Transverse colon (tissue), 4 donors: ENCODE data around the gene ZYG11B. TPM values are rescaled to one million over a fixed set of nuclear protein-coding genes. Genes with fewer than 3 reads are reported as not detected.

Source experiments
- DNase-seq: peaks from one replicate; pipeline ENCODE4 v3.0.0-alpha.2; 2019
- H3K27ac ChIP-seq, 4 donors: fragments of 200-600 bp; sonication (generic); 2 replicates each; pipeline ENCODE4 v1.5.1; 2016 to 2018; ENCODE audit warnings: inconsistent platforms in 4 of 4
- H3K27me3 ChIP-seq: fragments of 200-600 bp; sonication (generic); 2 replicates; pipeline ENCODE4 v1.5.1; 2017; ENCODE audit warnings: inconsistent platforms
- H3K36me3 ChIP-seq, 4 donors: fragments of 200-600 bp; sonication (generic); 2 replicates each; pipeline ENCODE4 v1.5.1; 2017 to 2019; ENCODE audit warnings: inconsistent platforms in 4 of 4
- H3K4me1 ChIP-seq, 4 donors: fragments of 200-600 bp; sonication (generic); 2 replicates each; pipeline ENCODE4 v1.5.1; 2017 to 2020; ENCODE audit warnings: inconsistent platforms in 4 of 4
- H3K4me3 ChIP-seq, 4 donors: fragments of 200-600 bp; sonication (generic); 1 replicate in 1 of 4; 2 replicates in 3 of 4; pipeline versions ENCODE4 v1.5.1 to v1.6.1; 2017 to 2019; ENCODE audit warnings: inconsistent platforms in 4 of 4
- H3K9me3 ChIP-seq, 2 donors: fragments of 200-600 bp; sonication (generic); 2 replicates each; pipeline ENCODE4 v1.5.1; 2017 to 2019; ENCODE audit warnings: inconsistent platforms in 2 of 2
- CTCF ChIP-seq, 5 experiments: fragments of 200-600 bp in 3 of 5; fragments of 450-650 bp in 2 of 5; sonication (generic) in 3 of 5; IDR thresholded peaks; 1 replicate in 2 of 5; 2 replicates in 3 of 5; pipeline ENCODE4 v1.5.1; 2016 to 2017; ENCODE audit warnings: antibody characterized with exemption in 5 of 5, inconsistent platforms in 3 of 5, mild to moderate bottlenecking in 2 of 5, moderate library complexity in 1 of 5
- EP300 ChIP-seq: sonication (generic); formaldehyde crosslinking; IDR thresholded peaks from one replicate; pipeline ENCODE4 v1.6.1; 2017; ENCODE audit warnings: antibody characterized with exemption, low read depth
- POLR2A ChIP-seq: fragments of 450-650 bp; IDR thresholded peaks from one replicate; pipeline ENCODE4 v1.6.1; 2016; ENCODE audit warnings: antibody characterized with exemption, mild to moderate bottlenecking, moderate library complexity
- POLR2AphosphoS5 ChIP-seq, 3 donors: sonication (generic); formaldehyde crosslinking; IDR thresholded peaks; one replicate each; pipeline ENCODE4 v1.6.1; 2016; ENCODE audit warnings: antibody characterized with exemption in 3 of 3
- WGBS, 2 donors: methylation state at CpG; one replicate each; pipeline ENCODE4 v1.1.5; 2018; ENCODE audit warnings: low coverage in 1 of 2; 5-methylcytosine and 5-hydroxymethylcytosine counted together
- in situ Hi-C, 4 donors: fragments of 200-750 bp; cut with MboI; loops; one replicate each; pipeline versions ENCODE4 v1.15.0 to v1.15.1; 2017; ENCODE audit warnings: low sequenced_read_pairs in 3 of 4, low pct_ligation_motif_present in 1 of 4, low pct_unique_long_range_greater_than_20kb in 1 of 4
- intact Hi-C: fragments of 100-400 bp; cut with DNase I; formaldehyde crosslinking; loops from one replicate; pipeline ENCODE4 v1.15.1; 2023; ENCODE audit warnings: low total_unique reads
- total RNA-seq, 4 donors: library from RNA; depleted of rRNA; stranded (reverse); fragments of >200 nt; gene quantifications; one replicate each; pipeline ENCODE4 v1.1.0, GENCODE V29; 2016

ZYG11B gene
- 10 to 100 TPM; 16.9 to 75.9 (median 45.2) TPM for total RNA-seq

- in situ Hi-C loops, result no loop called here
- DNase-seq, result peak; percentile 92
- Histone ChIP-seq H3K4me1 (peaks cover 9 to 26% (median 18%) of the 10 kb centered on the region in 4 donors), H3K27ac (peak within 1 kb of the TSS; percentile 88 to 98 (median 94)), H3K9me3 (no peaks in the 10 kb centered on the region), H3K36me3 (no peaks in the 10 kb centered on the region), H3K4me3 (peak within 1 kb of the TSS; percentile 79 to 97 (median 92)), H3K27me3 (no peaks in the 10 kb centered on the region)
- WGBS, 2 donors, result 0 to 2% methylated on average over 7 to 38 of the region's 59 CpGs
- intact Hi-C loops, result no loop called here
- TF ChIP-seq POLR2AphosphoS5 (IDR thresholded peaks at IDR 0.05), result peak; percentile 45 to 83 (median 66)
- TF ChIP-seq EP300, result no peak
- TF ChIP-seq POLR2A, result peak; percentile 66
Measured at GRCh38 chr1:52726265-52727113, at the start of gene ZYG11B. TSS of gene ZYG11B (plus strand) at chr1:52726453. CDS start at chr1:52726654, 201 bp downstream.

- DNase-seq, result no peak
- Histone ChIP-seq H3K4me3 (no peak overlapping the region), H3K4me1 (no peaks in the 10 kb centered on the region), H3K9me3 (no peaks in the 10 kb centered on the region), H3K27me3 (no peaks in the 10 kb centered on the region), H3K36me3 (no peaks in the 10 kb centered on the region), H3K27ac (no peak overlapping the region)
- WGBS, 2 donors, result 66 to 67% methylated on average over 4 to 6 of the region's 6 CpGs
- intact Hi-C loops, result no loop called here
- TF ChIP-seq CTCF (IDR thresholded peaks at IDR 0.05) (no peak), EP300 (no peak), POLR2A (no peak), POLR2AphosphoS5 (IDR thresholded peaks at IDR 0.05) (no peak)
- in situ Hi-C loops, result loop anchor here (25.0 kb wide), 3 partner anchors 240 to 540 kb away; partner anchors contain the start of genes ZFYVE9 (in 4 of the 4), ORC1 (in 2 of the 4) and PRPF38A (in 2 of the 4)
Measured at GRCh38 chr1:52677076-52677806, 49.0 kb upstream of the ZYG11B start.

- no peak for TF ChIP-seq EP300
- no peak for TF ChIP-seq POLR2A
- TF ChIP-seq POLR2AphosphoS5 (IDR thresholded peaks at IDR 0.05), result no peak
- TF ChIP-seq CTCF (IDR thresholded peaks at IDR 0.05), result no peak
- Histone ChIP-seq H3K9me3 (no peaks in the 10 kb centered on the region), H3K4me3 (no peak overlapping the region), H3K4me1 (no peaks in the 10 kb centered on the region), H3K36me3 (no peaks in the 10 kb centered on the region), H3K27ac (no peak overlapping the region), H3K27me3 (no peaks in the 10 kb centered on the region)
- intact Hi-C loops, result no loop called here
- 93% methylated on average over 1 of the region's 1 CpG; no CpG with 5 or more reads in 1 of the 2 donors for WGBS, 2 donors
- in situ Hi-C loops, result loop anchor here (25.0 kb wide), 3 partner anchors 242 to 542 kb away; partner anchors contain the start of genes ZFYVE9 (in 4 of the 4), ORC1 (in 2 of the 4) and PRPF38A (in 2 of the 4)
- no peak for DNase-seq
Measured at GRCh38 chr1:52679048-52679447, 47.2 kb upstream of the ZYG11B start.

GRCh38 chr1:52679498-52679897, 46.8 kb upstream of the ZYG11B start:
- WGBS, 2 donors, result 93 to 97% methylated on average over 3 to 5 of the region's 5 CpGs
- in situ Hi-C loops, result loop anchor here (25.0 kb wide), 3 partner anchors 242 to 542 kb away; partner anchors contain the start of genes ZFYVE9 (in 4 of the 4), ORC1 (in 2 of the 4) and PRPF38A (in 2 of the 4)

More at GRCh38 chr1:52679498-52679897, 46.8 kb upstream of the ZYG11B start:
- no peak overlapping the region for H3K4me3 ChIP-seq
- intact Hi-C loops, result no loop called here
- H3K27ac ChIP-seq, result no peak overlapping the region
- H3K36me3 ChIP-seq, result no peaks in the 10 kb centered on the region
- H3K4me1 ChIP-seq, result no peaks in the 10 kb centered on the region
- TF ChIP-seq CTCF (IDR thresholded peaks at IDR 0.05) (no peak), POLR2AphosphoS5 (IDR thresholded peaks at IDR 0.05) (no peak), POLR2A (no peak), EP300 (no peak)
- H3K27me3 ChIP-seq, result no peaks in the 10 kb centered on the region
- DNase-seq, result no peak
- no peaks in the 10 kb centered on the region for H3K9me3 ChIP-seq
